Osteoblast (primary cell): Measurements from ENCODE around the gene SRGAP2. TPM values are rescaled to one million over a fixed set of nuclear protein-coding genes. Genes with fewer than 3 reads are reported as not detected.
A peak's percentile ranks its signal among the peaks of the same experiment; 100 is the strongest.
"Not testable (repeated sequence)": the region's sequence is repeated elsewhere in the genome, so short reads cannot be mapped to it uniquely, and the experiment has no call there.

Experiments used
- DNase-seq: peaks from one replicate; pipeline ENCODE4 v3.0.0; 2011; ENCODE audit warnings: low spot score, mixed read lengths; ENCODE audit not compliant: insufficient read length; ENCODE audit errors: missing footprints
- H2AFZ ChIP-seq: 2 replicates; pipeline ENCODE4 v1.6.0; 2011; ENCODE audit warnings: mild to moderate bottlenecking, low read length
- H3K27ac ChIP-seq: 2 replicates; pipeline ENCODE4 v1.5.1; 2011; ENCODE audit warnings: mild to moderate bottlenecking, low read depth, low read length, moderate library complexity
- H3K27me3 ChIP-seq: 2 replicates; pipeline ENCODE4 v1.6.0; 2012; ENCODE audit warnings: mild to moderate bottlenecking, control low read depth, inconsistent platforms, low read length, moderate library complexity; ENCODE audit not compliant: insufficient read depth
- H3K36me3 ChIP-seq: 2 replicates; pipeline ENCODE4 v1.5.1; 2011; ENCODE audit warnings: mild to moderate bottlenecking, low read length, control low read depth, moderate library complexity; ENCODE audit not compliant: insufficient read depth
- H3K4me1 ChIP-seq: 2 replicates; pipeline ENCODE4 v1.5.1; 2011; ENCODE audit warnings: mild to moderate bottlenecking, low read length, control low read depth, moderate library complexity; ENCODE audit not compliant: insufficient read depth
- H3K4me2 ChIP-seq: 2 replicates; pipeline ENCODE4 v1.6.0; 2011; ENCODE audit warnings: mild to moderate bottlenecking, low read length; ENCODE audit not compliant: insufficient read depth
- H3K4me3 ChIP-seq: fragments of 200-600 bp; sonication (generic); 3 replicates; pipeline ENCODE4 v1.5.1; 2012; ENCODE audit warnings: mild to moderate bottlenecking, low read length, inconsistent platforms; ENCODE audit not compliant: insufficient read depth
- H3K79me2 ChIP-seq: 2 replicates; pipeline ENCODE4 v1.6.0; 2012; ENCODE audit warnings: mild to moderate bottlenecking, low read length, control low read depth, inconsistent platforms; ENCODE audit not compliant: insufficient read depth
- H3K9me3 ChIP-seq: 2 replicates; pipeline ENCODE4 v1.5.1; 2011; ENCODE audit warnings: low read depth, low read length, control low read depth
- H4K20me1 ChIP-seq: 2 replicates; pipeline ENCODE4 v1.6.0; 2012; ENCODE audit warnings: mild to moderate bottlenecking, low read length, control low read depth; ENCODE audit not compliant: insufficient read depth
- total RNA-seq: library from RNA; depleted of rRNA; stranded (reverse); fragments of >200 nt; gene quantifications from 2 replicates; pipeline ENCODE4 v1.2.3, GENCODE V29; 2012

SRGAP2 gene
- 56.8 and 63.1 TPM in 2 replicates for total RNA-seq

DNA sequence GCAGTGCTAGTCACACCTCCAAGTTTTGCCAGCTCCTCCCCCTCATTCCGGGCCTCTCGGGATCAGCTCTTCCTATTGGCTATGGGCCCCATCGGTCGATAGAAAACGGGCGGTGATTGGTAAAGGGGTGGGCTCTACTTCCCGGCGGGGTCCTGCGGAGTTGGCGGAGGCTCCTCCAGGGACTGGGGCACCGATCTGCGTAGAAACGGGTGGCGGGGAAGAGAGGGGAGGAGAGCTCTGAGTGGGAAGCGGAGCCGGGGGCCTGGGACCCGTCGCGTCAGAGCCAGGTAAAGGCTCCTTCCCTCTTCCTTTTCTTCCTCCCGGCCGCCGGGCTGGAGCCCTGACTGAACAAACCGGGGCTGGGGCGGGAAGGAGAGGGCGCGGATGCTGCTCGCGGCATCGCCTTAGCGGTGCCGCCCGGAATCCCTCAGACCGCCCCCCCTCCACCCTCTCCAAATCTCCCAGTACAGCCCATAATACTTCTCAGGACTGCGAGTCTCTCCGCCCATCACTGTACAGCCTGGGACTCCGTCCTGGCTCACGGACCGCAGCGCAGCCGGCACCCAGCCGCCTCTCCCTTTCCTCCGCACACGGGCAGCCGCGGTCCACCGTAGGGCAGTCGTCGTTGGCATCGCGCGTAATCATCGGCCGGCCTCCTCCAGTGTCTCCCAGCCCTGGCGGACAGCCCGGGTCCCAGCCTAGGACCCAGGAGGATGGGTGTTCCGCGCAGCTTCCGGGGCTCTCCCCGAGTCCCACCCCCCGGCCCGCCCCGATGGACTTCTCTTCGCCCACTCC is at the start of gene SRGAP2:
Gene SRGAP2 (plus strand): TSS at position 178 of the 795 bp plus-strand sequence. CDS start 2,430 bp downstream, outside the sequence.
- not testable (repeated sequence) for DNase-seq, H3K79me2 ChIP-seq, H3K27me3 ChIP-seq, H4K20me1 ChIP-seq, H3K4me2 ChIP-seq, H3K36me3 ChIP-seq, H3K9me3 ChIP-seq, H3K27ac ChIP-seq, H3K4me1 ChIP-seq
- H2AFZ ChIP-seq: peak within 1 kb of the TSS; percentile 47
- H3K4me3 ChIP-seq: peak within 1 kb of the TSS; percentile 66

DNA sequence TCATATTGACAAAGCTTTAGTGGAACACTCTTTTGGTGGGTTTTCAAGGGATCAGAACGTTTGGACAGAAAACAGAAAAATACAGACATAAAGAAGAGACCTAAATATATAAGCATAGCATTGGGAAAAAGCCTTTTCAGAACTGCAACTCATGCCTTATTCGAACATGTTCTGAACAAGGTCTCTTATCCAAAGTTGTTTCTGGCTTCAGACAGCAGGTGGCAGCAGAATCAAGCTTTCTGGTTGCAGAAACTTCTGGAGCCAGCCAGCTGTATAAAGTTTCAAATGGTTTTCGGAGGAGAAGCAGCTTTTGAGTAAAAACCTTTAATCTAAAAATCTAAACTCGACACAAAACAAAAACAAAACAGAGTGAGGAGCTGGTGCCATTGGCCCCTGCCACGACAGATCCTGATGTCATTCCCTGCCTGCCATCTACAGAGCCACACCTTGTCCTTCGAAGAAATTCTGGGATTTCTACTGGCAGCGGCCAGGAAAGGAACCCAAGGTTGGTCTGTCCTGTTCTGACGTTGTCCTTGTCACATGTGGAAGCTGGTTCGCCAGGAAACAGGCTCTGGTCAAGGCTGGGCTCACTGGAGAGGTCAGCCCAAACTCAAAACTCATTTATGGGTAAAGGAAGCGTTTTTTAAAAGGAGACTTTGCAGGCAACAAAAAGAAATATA is 35.9 kb upstream of the SRGAP2 start:
- not testable (repeated sequence) for H4K20me1 ChIP-seq, H3K4me2 ChIP-seq, H3K4me1 ChIP-seq, DNase-seq, H3K4me3 ChIP-seq, H3K27me3 ChIP-seq, H2AFZ ChIP-seq, H3K27ac ChIP-seq, H3K36me3 ChIP-seq, H3K9me3 ChIP-seq, H3K79me2 ChIP-seq

DNA sequence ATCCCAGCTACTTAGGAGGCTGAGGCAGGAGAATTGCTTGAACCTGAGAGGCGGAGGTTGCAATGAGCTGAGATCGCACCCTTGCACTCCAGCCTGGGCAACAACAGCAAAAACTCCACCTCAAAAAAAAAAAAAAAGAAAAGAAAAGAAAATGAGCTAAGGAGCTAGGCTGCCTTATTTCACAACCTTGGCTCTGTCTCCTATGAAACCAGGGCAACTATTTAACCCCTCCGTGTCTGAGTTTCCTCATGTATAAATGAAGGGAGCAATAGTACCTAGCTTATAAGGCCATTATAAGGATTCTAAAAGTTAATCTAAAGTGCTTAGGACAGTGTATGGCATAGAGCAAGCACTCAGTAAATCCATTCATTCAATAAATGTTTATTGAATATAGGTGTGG is 33.5 kb upstream of the SRGAP2 start:
- not testable (repeated sequence) for DNase-seq, H3K27ac ChIP-seq, H3K4me2 ChIP-seq, H4K20me1 ChIP-seq, H3K36me3 ChIP-seq, H3K27me3 ChIP-seq, H2AFZ ChIP-seq, H3K79me2 ChIP-seq, H3K9me3 ChIP-seq, H3K4me3 ChIP-seq, H3K4me1 ChIP-seq

DNA sequence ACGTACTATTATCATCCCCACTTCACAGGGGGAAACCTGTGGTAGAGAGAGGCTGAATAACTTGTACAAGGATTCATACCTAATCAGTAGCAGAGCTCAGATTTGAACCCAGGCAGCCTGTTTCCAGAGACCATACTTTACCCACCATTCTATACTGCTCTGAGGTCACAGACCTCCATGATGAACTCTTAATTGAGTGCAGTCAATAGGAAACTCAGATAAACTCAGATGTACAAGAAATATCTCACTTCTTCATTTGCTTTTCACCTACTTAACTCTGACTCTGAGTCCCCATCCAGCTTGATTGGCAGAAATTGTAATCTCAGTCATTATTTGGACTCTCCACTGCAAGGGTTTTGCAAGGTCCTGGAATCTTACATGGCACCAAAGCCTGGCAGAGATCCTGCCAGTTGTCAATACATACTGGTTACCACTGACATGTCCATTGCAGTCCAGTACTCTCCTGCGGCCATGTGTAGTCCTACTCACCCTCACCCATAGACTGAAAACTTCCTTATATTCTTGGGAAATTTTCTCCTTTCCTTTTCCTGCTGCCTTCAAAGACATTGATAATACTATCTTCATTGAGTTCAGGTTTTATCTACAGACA is 30.1 kb upstream of the SRGAP2 start:
- H2AFZ ChIP-seq, H3K9me3 ChIP-seq, H3K4me2 ChIP-seq, H4K20me1 ChIP-seq, H3K36me3 ChIP-seq, H3K79me2 ChIP-seq, H3K27me3 ChIP-seq, DNase-seq, H3K4me1 ChIP-seq, H3K27ac ChIP-seq, H3K4me3 ChIP-seq: not testable (repeated sequence)

DNA sequence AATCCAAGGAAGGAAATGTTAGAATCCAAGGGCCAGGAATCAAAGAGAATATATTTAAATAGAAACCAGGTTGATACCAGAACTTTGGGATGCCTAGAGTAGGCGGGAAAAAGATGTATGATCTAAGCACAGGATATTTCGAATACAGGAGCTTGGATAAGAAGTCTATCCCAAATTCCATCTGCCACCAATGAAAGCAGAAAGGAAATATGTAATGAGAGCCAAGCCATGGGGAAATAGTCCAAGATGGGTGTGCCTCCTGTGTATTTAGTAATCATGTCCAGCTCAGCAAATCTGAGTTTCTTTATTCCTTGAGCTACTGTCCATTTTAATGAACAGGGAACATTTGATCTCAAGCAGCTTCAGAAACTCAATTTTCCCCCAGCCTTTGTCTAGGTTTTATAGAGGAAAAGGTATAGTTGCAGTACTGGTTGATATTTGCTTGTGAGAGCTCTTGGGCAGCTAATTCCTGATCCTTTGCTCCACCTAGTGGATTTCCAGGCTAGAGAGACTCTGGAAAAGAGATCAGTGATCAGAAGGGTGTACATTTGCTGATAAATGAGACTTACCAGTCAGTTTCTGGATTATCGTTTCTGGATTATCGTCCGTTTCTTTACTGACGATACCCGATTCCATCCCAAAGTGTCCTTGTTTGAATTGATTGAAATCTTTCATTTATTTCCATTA is 29.0 kb upstream of the SRGAP2 start:
- not testable (repeated sequence) for H3K9me3 ChIP-seq, H3K27me3 ChIP-seq, H4K20me1 ChIP-seq, H3K36me3 ChIP-seq, H3K79me2 ChIP-seq, H3K27ac ChIP-seq, DNase-seq, H3K4me3 ChIP-seq, H3K4me2 ChIP-seq, H2AFZ ChIP-seq
- peaks cover 12% of the 10 kb centered on the region for H3K4me1 ChIP-seq

DNA sequence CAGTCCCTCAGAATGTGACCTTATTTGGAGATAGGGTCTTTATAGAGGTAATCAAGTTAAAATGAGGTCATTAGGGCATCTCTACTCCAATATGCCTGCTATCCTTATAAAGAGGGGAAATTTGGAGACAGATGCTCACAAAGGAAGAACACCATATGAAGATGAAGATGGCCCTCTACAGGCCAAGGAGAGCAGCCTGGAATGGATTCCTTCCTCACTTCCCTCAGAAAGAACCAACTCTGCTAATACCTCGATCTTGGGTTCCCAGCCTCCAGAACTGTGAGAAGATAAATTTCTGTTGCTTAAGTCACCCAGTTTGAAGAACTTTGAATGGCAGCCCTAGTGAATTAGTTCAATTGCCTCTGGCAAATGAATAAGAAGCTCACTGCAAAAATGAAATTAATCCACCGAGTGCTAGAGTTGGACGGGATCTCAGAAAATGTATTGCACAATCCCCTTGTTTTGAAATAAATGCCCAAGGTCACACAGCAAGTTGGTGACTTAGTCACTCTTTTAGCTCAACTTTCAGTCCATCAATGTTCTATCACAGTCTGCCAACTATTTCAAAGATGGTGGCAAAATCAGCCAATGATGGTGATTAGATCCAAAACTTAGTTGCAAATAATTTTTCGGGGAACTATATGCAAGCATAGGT is 27.8 kb upstream of the SRGAP2 start:
- H3K9me3 ChIP-seq, H3K36me3 ChIP-seq, H3K4me3 ChIP-seq, H3K27me3 ChIP-seq, H3K79me2 ChIP-seq, DNase-seq, H2AFZ ChIP-seq, H4K20me1 ChIP-seq: not testable (repeated sequence)
- peak overlapping the region; percentile 56 for H3K27ac ChIP-seq
- H3K4me1 ChIP-seq: peaks cover 12% of the 10 kb centered on the region
- H3K4me2 ChIP-seq: peak overlapping the region; percentile 66

DNA sequence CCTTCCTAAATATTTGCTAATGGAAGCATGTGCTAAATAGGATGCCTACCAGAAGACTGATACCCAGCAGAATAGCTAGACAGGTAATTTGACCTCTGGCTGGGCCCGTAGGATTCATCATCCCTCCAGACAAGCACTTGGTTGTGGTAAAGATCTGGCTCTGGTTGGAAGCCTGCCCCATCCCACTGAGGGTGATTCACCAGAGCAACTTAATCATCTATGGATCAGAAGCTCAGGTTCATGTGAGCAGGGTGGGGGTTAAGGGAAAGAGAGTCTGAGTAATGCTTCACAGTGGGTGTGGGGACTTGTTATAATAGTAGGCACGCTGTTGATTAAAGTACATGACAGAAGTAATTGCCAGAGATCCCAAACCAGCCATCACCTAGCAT is 27.2 kb upstream of the SRGAP2 start:
- not testable (repeated sequence) for H4K20me1 ChIP-seq, H3K27me3 ChIP-seq, H3K4me3 ChIP-seq, H3K27ac ChIP-seq, H3K4me2 ChIP-seq, H3K36me3 ChIP-seq, H3K79me2 ChIP-seq, H2AFZ ChIP-seq, DNase-seq, H3K9me3 ChIP-seq
- H3K4me1 ChIP-seq: peaks cover 12% of the 10 kb centered on the region
